Transverse colon (tissue), 4 donors: ENCODE measurements around the gene HIVEP3.

ENCODE experiments used
- CTCF ChIP-seq, 5 experiments: fragments of 200-600 bp in 3 of 5; fragments of 450-650 bp in 2 of 5; sonication (generic) in 3 of 5; IDR thresholded peaks; 1 replicate in 2 of 5; 2 replicates in 3 of 5; pipeline ENCODE4 v1.5.1; 2016 to 2017; ENCODE audit warnings: antibody characterized with exemption in 5 of 5, inconsistent platforms in 3 of 5, mild to moderate bottlenecking in 2 of 5, moderate library complexity in 1 of 5
- EP300 ChIP-seq: sonication (generic); formaldehyde crosslinking; IDR thresholded peaks from one replicate; pipeline ENCODE4 v1.6.1; 2017; ENCODE audit warnings: antibody characterized with exemption, low read depth
- POLR2A ChIP-seq: fragments of 450-650 bp; IDR thresholded peaks from one replicate; pipeline ENCODE4 v1.6.1; 2016; ENCODE audit warnings: antibody characterized with exemption, mild to moderate bottlenecking, moderate library complexity
- POLR2AphosphoS5 ChIP-seq, 3 donors: sonication (generic); formaldehyde crosslinking; IDR thresholded peaks; one replicate each; pipeline ENCODE4 v1.6.1; 2016; ENCODE audit warnings: antibody characterized with exemption in 3 of 3

- TF ChIP-seq CTCF (IDR thresholded peaks at IDR 0.05) (no peak), POLR2A (no peak), POLR2AphosphoS5 (IDR thresholded peaks at IDR 0.05) (no peak), EP300 (no peak)
These were observed 392.7 kb downstream of the HIVEP3 start for GRCh38 chr1:41525891-41526587.
